GM21619 (cell line): ENCODE results near the gene PLXND1.

ENCODE experiments used
- ATAC-seq: cut with Tn5 transposase; IDR thresholded peaks from one replicate; pipeline ENCODE4 v1.9.1; 2021; ENCODE audit not compliant: unreplicated experiment

Gene PLXND1

DNA sequence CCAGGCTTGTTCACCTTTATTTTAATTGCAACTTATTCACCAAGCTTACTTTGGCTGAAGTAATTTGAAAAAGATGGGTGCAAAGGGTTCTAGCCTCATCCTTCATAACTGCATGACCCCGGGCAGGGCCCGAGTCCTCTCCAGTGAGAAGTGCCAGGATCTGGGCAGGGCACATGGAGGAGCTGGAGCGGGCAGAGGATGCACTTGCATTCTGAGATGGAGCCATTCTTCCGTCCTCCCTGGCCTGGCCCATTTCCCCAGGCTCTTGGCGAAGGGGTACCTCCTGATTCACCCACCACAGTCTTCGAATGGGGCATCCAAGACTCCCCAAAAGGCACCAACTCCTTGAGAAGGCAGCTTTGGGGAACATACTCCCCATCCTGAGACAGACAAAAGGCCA, 22.5 kb upstream of the PLXND1 start:
- no peak for ATAC-seq

DNA sequence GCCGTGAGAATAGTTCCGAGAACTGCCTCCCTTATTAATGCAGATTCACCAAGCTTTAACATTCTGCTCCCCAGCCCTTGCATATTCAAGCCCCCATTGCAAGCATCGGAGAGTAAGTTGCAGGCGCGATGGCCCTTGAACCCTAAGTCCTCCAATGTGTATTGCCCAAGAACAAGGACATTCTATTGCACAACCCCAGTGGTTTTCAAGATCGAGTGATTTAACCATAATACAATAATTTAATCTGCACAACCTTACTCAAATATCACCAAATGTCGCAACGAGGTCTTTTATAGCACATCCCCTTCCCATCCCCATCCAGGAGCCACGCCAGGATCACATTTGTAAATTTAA, 21.7 kb upstream of the PLXND1 start:
- no peak for ATAC-seq

GRCh38 chr3:129627350-129628168, 21.1 kb upstream of the PLXND1 start:
- peak; percentile 47 for ATAC-seq

DNA sequence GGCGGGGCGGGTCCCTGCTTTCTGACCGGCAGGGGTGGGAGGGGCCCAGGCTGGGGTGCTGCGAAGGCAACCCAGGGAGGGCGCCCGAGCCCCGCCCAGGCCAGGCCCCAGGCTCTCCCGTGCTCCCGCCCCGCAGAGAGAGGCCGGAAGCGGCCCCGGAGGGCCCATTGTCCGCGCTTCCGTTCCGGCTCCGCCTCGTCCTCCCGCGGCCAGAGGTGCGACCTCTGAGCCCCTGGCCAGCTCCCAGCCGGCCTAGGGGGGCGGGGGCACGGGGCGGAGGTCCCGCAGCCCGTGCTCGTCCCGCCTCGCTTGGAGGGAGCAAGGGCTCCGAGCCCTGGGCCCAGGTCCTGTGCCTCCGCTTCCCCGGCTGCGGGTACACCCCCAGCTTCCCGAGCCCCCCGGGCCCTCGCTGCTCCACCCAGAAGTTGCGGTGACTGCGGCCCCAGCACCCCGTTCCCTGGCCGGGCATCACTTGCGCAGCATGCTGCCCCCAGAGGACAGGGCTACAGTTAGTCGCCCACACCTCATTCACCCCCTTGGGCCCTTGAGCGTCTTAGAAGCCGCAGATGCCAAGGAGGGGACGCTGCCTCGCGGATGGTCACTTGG, 20.4 kb upstream of the PLXND1 start:
- ATAC-seq = peak; percentile 92

DNA sequence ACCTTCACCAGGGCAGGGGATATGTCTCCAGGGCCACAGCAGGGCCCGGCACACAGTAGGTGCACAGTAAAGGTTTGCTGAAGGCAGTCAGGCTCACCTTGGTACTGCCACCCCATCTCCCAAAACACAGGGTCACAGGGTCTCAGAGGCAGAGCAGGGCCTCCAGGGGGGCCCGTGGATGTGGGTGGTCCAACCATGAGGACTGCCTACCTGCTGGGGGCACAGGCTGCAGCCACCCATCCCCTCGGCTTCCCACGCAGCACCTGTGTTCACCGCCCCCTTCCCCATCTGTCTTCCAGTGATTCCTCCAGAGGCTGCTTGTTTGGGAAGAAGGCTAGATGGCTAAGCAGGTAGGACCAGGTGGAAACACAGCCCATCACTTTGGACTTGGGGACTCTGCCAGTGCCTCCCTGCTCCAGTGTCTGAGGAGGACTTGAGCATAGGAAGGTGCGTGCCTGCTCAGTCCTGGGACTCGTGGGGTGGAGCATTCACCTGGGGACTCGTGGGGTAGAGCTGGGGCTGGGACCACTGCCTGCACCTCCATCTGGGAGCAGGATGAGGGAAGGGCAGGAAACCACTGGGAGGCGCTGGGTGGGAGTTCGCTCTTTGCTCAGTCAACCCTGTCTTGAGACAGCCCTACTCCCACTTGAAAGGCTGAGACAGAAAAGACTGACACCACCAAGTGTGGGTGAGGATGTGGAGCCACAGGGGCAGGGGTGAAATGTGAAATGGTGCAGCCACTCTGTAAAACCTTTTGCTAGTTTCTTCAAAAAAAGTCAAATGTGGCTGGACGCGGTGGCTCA, 18.8 kb upstream of the PLXND1 start:
- ATAC-seq = no peak

DNA sequence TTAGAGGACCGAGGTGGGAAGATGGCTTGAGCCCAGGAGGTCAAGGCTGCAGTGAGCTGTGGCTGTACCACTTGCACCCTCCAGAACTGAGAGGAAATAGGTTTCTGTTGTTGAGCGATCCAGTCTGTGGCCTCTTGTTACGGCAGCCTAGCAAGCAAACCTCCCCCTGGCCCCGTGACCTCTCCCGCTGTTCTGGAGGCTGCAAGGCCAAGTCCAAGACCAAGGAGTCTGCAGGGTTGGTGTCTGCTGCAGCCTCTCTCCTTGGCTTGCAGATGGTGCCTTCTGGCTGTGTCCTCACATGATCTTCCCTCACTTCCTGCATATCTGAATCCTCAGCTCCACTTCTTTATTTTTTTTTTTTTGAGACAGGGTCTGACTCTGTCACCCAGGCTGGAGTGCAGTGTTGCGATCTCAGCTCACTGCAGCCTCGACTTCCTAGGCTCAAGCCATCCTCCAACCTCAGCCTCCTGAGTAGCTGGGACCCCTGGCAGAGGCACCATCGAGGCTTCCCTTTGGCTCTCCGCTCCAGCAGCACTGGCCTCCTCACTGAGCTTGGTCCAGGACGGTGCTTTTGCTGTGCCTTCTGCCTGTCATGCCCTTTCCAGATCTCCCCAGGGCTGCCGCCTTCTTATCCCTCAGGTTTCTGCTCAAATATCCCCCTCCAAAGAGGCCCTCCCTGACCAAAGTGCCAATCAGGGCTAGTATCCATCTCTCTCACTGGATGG, 18.0 kb upstream of the PLXND1 start:
- no peak for ATAC-seq

DNA sequence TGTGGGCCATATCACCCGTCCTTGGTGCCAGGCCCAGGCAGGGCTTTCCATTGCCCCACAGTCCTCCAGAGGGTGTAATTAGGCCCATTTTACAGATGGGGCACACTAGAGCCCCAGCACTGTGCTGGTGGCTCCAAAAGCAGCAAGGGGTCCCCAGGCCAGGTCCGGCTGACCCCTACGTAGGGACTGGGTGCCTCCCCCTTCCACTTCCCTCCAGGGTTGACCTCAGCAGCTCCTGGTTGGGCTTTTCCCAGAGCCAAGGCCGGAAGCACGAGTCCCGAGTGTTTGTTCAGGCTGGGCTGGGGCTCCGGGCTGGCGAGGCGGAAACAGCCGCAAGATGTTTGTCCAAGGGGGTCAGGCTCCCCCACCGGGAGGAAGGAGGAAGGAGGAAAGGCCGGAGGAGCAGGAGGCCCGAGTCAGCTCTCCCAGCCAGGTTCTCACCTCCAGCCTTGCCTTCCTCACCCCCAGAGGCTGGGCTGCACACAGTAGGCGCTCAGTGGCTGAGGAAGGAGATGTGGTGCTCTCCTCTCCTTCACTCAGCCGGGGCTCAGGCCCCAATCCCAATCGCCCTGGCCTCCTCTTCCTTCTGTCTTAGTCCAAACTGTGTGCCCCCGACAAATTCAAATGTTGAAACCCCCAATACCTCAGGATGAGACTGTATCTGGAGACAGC, 17.1 kb upstream of the PLXND1 start:
- no peak for ATAC-seq

DNA sequence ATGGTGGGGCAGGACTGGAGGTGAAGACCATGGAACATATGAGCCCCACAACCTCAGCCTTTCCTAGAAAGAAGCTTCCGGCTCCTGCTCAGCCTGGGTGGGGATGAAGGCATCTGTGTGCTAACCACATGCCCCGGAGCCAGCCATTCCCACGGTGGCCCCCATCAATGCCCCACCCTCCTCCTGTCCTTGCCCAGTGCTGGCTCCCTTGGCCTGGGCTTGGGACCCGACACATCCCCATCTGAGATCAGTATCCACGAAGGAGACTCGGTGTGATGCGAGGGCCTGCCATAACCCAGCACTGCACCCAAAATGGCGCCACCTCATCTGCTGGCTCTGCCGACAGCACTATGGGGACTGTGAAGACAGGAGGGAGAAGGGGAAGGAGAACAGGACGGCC, 16.5 kb upstream of the PLXND1 start:
- ATAC-seq = no peak

GRCh38 chr3:129622226-129622874, 15.9 kb upstream of the PLXND1 start:
- no peak for ATAC-seq

GRCh38 chr3:129621626-129622225, 15.2 kb upstream of the PLXND1 start:
- ATAC-seq = no peak

DNA sequence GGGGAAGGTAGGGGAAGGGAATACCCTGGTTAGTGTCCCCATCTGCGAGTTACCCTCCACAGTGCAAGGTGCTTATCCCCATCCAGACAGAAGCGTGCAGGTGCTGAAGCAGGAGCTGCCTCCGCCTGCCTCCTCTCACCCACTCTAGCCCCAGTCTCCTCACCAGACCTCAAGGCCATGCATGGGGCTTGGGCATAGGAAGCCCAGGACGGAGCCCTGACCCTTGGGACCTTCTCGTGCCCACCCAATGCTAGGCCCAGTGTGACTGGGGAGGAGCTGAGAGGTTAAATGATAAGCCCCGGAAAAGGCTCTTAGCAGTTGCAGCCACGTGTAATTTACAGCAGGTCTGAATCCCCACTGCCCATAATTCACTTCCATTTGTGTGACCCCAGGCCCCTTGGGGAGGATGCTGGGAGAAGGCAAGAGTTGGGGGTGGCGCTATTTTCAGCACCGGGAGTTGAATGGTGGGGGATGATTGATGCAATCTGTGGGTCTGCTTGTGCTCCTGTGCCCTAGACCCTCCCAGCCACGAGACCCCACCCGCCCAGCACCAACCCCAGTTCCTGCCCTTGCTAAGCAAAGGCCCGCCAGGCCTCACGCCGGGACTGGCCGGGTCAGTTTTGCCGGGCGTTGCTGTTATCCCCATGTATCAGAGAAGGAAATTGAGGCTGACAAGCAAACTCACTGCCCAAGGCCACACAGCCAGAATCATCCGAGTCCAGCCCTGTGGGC, 14.5 kb upstream of the PLXND1 start:
- no peak for ATAC-seq

GRCh38 chr3:129619726-129620162, 13.3 kb upstream of the PLXND1 start:
- ATAC-seq = no peak

DNA sequence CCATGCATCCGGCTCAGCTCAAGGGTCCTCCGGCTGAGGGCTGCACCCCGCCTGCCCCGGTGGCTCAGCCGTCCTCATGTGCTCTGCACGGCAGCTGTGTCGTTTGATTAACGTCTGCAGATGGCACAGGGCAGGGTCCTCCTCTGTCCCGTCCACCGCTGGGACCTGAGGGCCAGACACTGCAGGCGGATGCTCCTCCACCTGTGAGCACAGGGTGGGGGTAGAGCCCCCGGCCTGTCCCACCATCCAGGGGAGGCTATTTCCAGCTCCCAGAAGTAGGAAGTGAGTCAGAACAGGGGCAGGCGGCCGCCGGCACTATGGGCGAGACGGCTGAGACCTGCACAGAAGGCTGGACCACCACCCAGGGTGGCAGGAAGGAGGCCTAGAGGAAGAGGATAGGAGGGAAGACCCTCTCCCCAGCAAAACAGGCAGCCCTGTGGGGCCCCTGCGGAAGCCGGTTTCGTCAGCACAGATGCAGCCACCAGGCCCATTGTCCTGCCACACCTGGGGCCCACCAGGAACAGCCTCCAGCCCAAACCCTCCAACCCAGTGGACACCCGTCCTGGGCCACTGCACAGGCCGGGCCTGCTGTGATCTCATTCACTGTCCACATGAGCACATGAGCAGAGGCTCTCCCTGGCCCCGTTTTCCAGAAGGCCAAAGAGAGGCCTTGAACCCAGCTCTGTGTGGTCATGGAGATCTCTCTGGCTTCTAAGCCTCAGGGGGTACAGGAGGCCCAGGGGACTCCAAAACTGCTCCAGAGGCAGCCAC, 12.6 kb upstream of the PLXND1 start:
- ATAC-seq = no peak

DNA sequence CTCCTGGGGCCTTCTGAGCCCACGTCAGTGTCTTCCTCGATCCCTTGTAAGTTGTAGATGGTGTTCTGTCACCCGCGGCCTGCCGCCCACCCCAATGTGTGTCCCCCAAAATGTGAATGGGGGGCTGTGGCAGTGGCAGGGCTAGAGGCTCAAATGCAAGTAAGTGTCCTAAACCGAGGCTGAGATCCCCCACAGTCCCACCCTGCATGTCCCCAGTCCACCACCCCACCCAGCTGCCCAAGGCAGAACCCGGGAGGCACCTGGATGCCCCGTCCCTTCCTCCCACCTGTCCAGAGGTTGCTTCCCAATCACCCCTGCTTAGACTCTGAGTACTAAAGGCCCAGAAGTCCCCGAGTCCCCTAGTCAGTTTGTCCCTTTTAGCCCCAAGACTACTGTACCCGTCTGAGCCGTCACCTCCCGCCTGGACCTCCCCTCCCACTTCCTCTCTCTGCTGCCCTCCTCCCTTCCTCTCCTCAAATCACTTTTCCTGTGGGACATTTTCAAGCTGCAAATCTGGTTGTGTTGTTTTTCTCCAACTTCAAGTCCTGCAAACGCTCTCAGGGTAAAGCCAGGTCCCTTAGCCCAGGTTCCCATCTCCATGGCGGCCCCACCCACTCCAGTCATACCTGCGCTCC, 11.8 kb upstream of the PLXND1 start:
- ATAC-seq = no peak

- ATAC-seq = no peak
Measured at GRCh38 chr3:129617381-129618185, 11.1 kb upstream of the PLXND1 start.

- no peak for ATAC-seq
Measured at GRCh38 chr3:129616713-129617112, 10.2 kb upstream of the PLXND1 start.

DNA sequence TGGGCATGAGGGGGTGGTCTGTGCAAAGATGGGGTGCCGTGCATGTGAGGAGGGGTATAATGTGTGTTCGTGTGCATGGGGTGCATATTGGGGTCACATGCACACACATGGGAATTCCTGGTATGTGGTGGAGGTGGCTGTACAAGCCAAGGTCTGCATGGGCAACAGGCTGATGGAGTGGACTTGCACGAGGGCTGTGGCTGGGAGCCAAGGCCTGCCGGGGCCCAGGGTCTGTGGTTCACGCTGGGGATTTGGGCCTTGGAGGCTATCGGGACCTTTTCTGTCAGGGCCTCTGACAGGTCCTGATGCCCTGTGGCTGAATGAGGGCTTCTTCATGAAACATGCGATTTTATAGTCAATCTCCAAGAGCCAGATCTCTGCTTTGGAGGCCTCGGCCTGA, 9.8 kb upstream of the PLXND1 start:
- no peak for ATAC-seq
